T-helper 1 cell (primary cell): Measurements from ENCODE around the gene LRRC23.
A peak's percentile ranks its signal among the peaks of the same experiment; 100 is the strongest.
"Not testable (repeated sequence)": the region's sequence is repeated elsewhere in the genome, so short reads cannot be mapped to it uniquely, and the experiment has no call there.

Experiments
- DNase-seq, 5 donors: peaks; one replicate each; pipeline ENCODE4 v3.0.0-alpha.2; 2012 to 2020

The LRRC23 gene

GRCh38 chr12:6903722-6904121, 900 bp upstream of the LRRC23 start:
- no peak for DNase-seq

GRCh38 chr12:6905414-6906040, 905 bp downstream of the LRRC23 start:
- no peak for DNase-seq

- not testable (repeated sequence) for DNase-seq
Measured at GRCh38 chr12:6908141-6908540, 3.5 kb downstream of the LRRC23 start.

GRCh38 chr12:6909421-6910145, 5.0 kb downstream of the LRRC23 start:
- no peak for DNase-seq

GRCh38 chr12:6912164-6912935, 7.7 kb downstream of the LRRC23 start:
- no peak for DNase-seq

GRCh38 chr12:6914246-6914946, 9.8 kb downstream of the LRRC23 start, which contains the start of gene ENO2:
Gene ENO2, plus strand, starts transcription at chr12:6914580. Its CDS starts 1,253 bp downstream, at chr12:6915833.
- peak; percentile 70 to 87 (median 78) for DNase-seq

GRCh38 chr12:6914947-6915788, 10.5 kb downstream of the LRRC23 start:
- no peak for DNase-seq

GRCh38 chr12:6915789-6916285, 11.2 kb downstream of the LRRC23 start:
- DNase-seq = no peak

- no peak for DNase-seq
Measured at GRCh38 chr12:6916426-6917200, 12.0 kb downstream of the LRRC23 start.

GRCh38 chr12:6917491-6918231, 13.0 kb downstream of the LRRC23 start:
- no peak for DNase-seq

- no peak for DNase-seq
Measured at GRCh38 chr12:6919588-6919987, 15.0 kb downstream of the LRRC23 start.

- no peak for DNase-seq
Measured at GRCh38 chr12:6921539-6921938, 16.9 kb downstream of the LRRC23 start.

GRCh38 chr12:6921996-6922946, 17.6 kb downstream of the LRRC23 start:
- DNase-seq = no peak

GRCh38 chr12:6923003-6923732, 18.5 kb downstream of the LRRC23 start:
- no peak for DNase-seq

GRCh38 chr12:6923851-6924250, 19.2 kb downstream of the LRRC23 start:
- DNase-seq = no peak

- DNase-seq = no peak
Measured at GRCh38 chr12:6925239-6925539, 20.6 kb downstream of the LRRC23 start.

GRCh38 chr12:6925540-6926279, 21.1 kb downstream of the LRRC23 start:
- DNase-seq = no peak
